Measurements from ENCODE around the gene DIDO1. TPM values are rescaled to one million over a fixed set of nuclear protein-coding genes. Genes with fewer than 3 reads are reported as not detected.

DIDO1 gene
- total and polyA plus RNA-seq, 8 donors = 38.1 to 65.9 (median 58.5) TPM

GRCh38 chr20:62893700-62894099 lies 32.6 kb downstream of the DIDO1 start:
- H3K4me3 ChIP-seq = no peak overlapping the region
- H3K9me3 ChIP-seq = no peaks in the 10 kb centered on the region
- H3K4me1 ChIP-seq = no peaks in the 10 kb centered on the region
- H3K27me3 ChIP-seq = no peaks in the 10 kb centered on the region
- H3K27ac ChIP-seq = no peak overlapping the region
- DNase-seq (no peak), ATAC-seq (no peak)
- TF ChIP-seq CTCF (IDR thresholded peaks at IDR 0.05) = no peak
- peaks cover 2 to 88% of the 10 kb centered on the region in 2 donors for H3K36me3 ChIP-seq
- intact Hi-C loops (cut with DNase I) = loop anchor here in 1 of 2 donors (10.0 kb wide), 1 partner anchor 111 kb away; the partner anchor contains the start of gene BHLHE23

- H3K9me3 ChIP-seq = no peaks in the 10 kb centered on the region
These were observed 33.7 kb downstream of the DIDO1 start for GRCh38 chr20:62892348-62893304.

GRCh38 chr20:62891111-62891510 lies 35.2 kb downstream of the DIDO1 start:
- H3K36me3 ChIP-seq = peaks cover 2 to 100% of the 10 kb centered on the region in 2 donors
- no peaks in the 10 kb centered on the region for H3K9me3 ChIP-seq
- no peaks in the 10 kb centered on the region for H3K4me1 ChIP-seq
- intact Hi-C loops (cut with DNase I) = loop anchor here in 1 of 2 donors (10.0 kb wide), 1 partner anchor 114 kb away; the partner anchor contains the start of gene BHLHE23
- no peaks in the 10 kb centered on the region for H3K27me3 ChIP-seq
- H3K4me3 ChIP-seq = no peak overlapping the region
- TF ChIP-seq CTCF (IDR thresholded peaks at IDR 0.05) = no peak
- DNase-seq (peak in 1 of 4 donors; percentile 33), ATAC-seq (no peak)
- H3K27ac ChIP-seq = no peak overlapping the region

More at GRCh38 chr20:62892348-62893304, 33.7 kb downstream of the DIDO1 start:
- H3K4me3 ChIP-seq = no peak overlapping the region
- no peak for ATAC-seq
- peaks cover 2 to 99% of the 10 kb centered on the region in 2 donors for H3K36me3 ChIP-seq
- intact Hi-C loops (cut with DNase I) = loop anchor here in 1 of 2 donors (10.0 kb wide), 1 partner anchor 112 kb away; the partner anchor contains the start of gene BHLHE23
- no peaks in the 10 kb centered on the region for H3K4me1 ChIP-seq
- H3K27ac ChIP-seq = no peak overlapping the region
- no peak for DNase-seq
- no peaks in the 10 kb centered on the region for H3K27me3 ChIP-seq
- TF ChIP-seq CTCF (IDR thresholded peaks at IDR 0.05) = no peak

- no peaks in the 10 kb centered on the region for H3K4me1 ChIP-seq
- no peaks in the 10 kb centered on the region for H3K27me3 ChIP-seq
- no peak overlapping the region for H3K4me3 ChIP-seq
- H3K27ac ChIP-seq = no peak overlapping the region
- no peak for ATAC-seq
- intact Hi-C loops (cut with DNase I) = loop anchor here in 1 of 2 donors (10.0 kb wide), 1 partner anchor 114 kb away; the partner anchor contains the start of gene BHLHE23
- peak in 1 of 4 donors; percentile 15 for DNase-seq
- no peaks in the 10 kb centered on the region for H3K9me3 ChIP-seq
- TF ChIP-seq CTCF (IDR thresholded peaks at IDR 0.05) = no peak
- peaks cover 2 to 100% of the 10 kb centered on the region in 2 donors for H3K36me3 ChIP-seq
These were observed 35.9 kb downstream of the DIDO1 start for GRCh38 chr20:62890444-62890843.

- Histone ChIP-seq H3K36me3 (peaks cover 2 to 96% of the 10 kb centered on the region in 2 donors), H3K4me3 (no peak overlapping the region), H3K9me3 (no peaks in the 10 kb centered on the region), H3K27ac (no peak overlapping the region), H3K4me1 (no peaks in the 10 kb centered on the region), H3K27me3 (no peaks in the 10 kb centered on the region)
- intact Hi-C loops (cut with DNase I) = loop anchor here in 1 of 2 donors (10.0 kb wide), 1 partner anchor 115 kb away; the partner anchor contains the start of gene BHLHE23
- ATAC-seq (no peak), DNase-seq (peak in 1 of 4 donors; percentile 36)
- TF ChIP-seq CTCF (IDR thresholded peaks at IDR 0.05) = no peak
These were observed 36.4 kb downstream of the DIDO1 start for GRCh38 chr20:62889871-62890270.
